HG02943 (cell line): ENCODE measurements around the gene CAMK1G.

ENCODE experiments used
- ATAC-seq: cut with Tn5 transposase; IDR thresholded peaks from one replicate; pipeline ENCODE4 v1.9.1; 2021; ENCODE audit warnings: mild to moderate bottlenecking, low read depth, moderate library complexity; ENCODE audit not compliant: unreplicated experiment

CAMK1G gene

GRCh38 chr1:209583408-209583807, at the start of gene CAMK1G:
Gene CAMK1G (plus strand): TSS chr1:209583714. CDS start chr1:209594984, 11,270 bp downstream.
- no peak for ATAC-seq

GRCh38 chr1:209534496-209535250, 48.8 kb upstream of the CAMK1G start:
- ATAC-seq, result no peak

DNA sequence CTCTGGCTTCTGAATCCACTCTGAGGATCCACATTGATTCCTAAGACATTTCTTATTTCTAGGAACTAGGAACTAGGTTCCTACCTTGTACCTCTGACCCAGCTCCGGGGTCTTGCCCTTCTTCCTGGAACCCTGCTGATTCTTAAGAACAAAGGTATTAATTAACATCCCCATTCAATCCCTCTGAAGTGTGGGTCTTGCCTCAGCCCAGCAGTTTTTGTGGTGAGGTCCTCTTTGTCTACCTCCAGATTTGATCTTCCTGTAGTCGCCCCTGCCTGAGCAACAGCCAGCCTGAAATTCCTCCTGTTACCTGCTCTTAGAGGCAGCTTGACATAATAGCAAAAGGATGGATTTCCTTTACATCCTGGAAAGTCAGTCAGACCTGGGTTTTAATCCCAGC, 46.7 kb upstream of the CAMK1G start:
- no peak for ATAC-seq

GRCh38 chr1:209537336-209538114, 46.0 kb upstream of the CAMK1G start:
- no peak for ATAC-seq

- no peak for ATAC-seq
Observed at GRCh38 chr1:209539576-209539975, 43.9 kb upstream of the CAMK1G start.

DNA sequence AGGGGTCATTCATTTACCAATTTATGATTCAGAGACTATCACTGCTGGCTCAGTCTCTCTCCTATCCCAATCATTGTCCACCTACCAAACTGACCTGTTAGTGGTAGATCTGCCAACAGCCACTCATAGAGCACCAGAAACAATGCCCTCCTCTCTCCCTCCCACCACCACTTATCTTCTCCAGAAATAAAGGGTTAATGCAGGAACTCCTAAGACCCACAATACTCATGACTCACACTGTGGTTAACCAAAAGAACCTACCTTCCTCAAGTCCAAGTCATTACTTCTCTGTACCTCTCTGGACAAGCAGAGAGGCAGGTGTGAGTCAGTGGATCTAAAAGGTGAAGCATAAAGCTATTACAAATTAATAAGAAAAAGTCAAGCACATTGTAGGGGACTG, 40.9 kb upstream of the CAMK1G start:
- ATAC-seq, result no peak

DNA sequence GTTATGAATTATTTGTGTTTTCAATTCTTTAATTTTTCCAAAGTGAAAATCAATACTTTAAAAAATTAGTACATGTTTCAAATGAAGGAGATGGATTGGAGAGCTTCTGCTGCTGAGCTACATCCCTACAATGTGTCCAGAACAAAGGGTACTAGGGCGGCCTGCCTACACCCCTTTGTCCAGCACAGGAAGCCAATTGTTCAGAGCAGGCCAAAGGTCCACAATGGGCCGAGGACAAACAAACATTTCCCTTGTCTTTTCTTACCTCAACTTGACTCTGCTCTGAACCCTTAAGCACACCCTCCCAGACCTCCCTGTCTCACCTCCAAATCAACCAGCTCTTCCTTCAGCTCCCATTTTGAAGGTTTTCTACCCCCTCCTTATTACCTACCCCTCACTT, 39.4 kb upstream of the CAMK1G start:
- ATAC-seq, result no peak

GRCh38 chr1:209545423-209545822, 38.1 kb upstream of the CAMK1G start:
- ATAC-seq, result no peak

GRCh38 chr1:209546390-209547085, 37.0 kb upstream of the CAMK1G start:
- ATAC-seq, result no peak

GRCh38 chr1:209547626-209548025, 35.9 kb upstream of the CAMK1G start:
- ATAC-seq, result no peak

DNA sequence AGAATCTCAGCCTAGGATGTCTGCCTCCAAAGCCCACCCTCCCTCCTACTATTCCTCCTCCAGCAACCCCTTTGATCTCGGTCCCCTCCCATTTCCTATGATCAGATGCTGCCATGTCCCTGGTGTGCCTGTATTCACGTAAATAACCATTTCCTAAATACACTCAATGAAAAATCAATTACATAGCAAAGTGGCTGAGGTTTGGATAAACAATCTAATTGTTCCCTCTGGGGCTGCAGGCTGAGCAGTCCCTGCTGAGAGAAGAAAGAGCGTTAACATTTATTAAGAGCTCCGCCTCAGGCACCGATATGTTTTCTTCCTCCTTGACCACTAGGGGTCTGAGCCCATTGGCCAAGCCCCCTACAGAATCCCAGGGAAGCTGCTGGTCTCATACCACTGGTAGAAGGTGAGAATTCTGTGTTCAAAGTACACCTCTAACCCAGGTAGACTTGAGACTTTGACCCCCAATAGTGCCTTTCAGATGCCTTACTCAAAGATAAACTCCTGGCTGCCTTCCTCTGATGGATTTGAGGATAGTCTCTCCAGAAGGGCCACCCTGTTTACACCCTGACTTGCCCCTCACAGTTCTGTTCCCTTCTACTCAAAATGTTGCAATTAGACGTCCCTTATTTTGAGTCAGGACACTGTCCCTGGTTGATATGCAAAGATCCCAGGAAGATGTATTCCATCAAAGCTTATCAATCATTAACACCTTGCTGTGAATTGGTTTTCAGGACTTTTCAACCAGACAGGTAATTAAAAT, 33.9 kb upstream of the CAMK1G start:
- ATAC-seq, result no peak

- ATAC-seq, result no peak
Observed at GRCh38 chr1:209550519-209550918, 33.0 kb upstream of the CAMK1G start.

GRCh38 chr1:209552406-209553264, 30.9 kb upstream of the CAMK1G start:
- no peak for ATAC-seq

DNA sequence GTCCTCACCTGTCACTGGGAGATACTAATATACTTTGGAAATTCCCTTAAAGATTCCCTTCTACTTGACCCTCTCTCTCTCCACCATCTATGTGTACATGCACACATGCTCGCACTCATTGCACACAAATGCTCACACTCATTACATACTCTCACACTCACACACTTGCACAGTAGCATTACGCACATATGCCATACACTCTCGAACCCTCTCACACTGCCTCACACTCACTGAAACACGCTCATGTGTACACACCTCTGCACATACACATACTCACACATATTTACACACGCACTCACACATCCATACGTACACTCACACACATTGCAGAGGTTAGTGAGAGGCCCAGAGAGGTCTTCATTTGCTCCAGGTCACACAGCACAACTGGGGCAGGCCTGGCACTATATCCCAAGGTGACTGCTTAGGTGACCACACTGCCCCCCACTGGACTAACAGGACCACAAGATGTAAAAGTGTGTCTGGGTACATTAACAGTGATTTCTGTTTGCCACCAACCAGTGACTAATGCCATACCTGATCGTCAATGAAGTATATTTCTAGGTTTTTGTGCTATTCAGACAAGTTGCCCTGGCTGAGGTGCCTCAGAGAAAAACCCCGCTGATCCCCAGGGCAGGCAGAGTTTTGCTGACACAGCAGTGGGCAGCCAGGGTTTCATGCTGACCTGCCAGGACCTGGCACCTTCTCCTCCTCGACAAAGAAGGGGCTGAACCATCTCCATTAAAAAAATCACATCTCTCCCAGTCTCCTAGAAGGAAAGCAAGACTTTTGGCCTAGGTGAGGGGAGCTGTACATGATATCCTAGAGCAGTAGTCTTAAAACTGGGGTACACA, 28.5 kb upstream of the CAMK1G start:
- ATAC-seq, result no peak

DNA sequence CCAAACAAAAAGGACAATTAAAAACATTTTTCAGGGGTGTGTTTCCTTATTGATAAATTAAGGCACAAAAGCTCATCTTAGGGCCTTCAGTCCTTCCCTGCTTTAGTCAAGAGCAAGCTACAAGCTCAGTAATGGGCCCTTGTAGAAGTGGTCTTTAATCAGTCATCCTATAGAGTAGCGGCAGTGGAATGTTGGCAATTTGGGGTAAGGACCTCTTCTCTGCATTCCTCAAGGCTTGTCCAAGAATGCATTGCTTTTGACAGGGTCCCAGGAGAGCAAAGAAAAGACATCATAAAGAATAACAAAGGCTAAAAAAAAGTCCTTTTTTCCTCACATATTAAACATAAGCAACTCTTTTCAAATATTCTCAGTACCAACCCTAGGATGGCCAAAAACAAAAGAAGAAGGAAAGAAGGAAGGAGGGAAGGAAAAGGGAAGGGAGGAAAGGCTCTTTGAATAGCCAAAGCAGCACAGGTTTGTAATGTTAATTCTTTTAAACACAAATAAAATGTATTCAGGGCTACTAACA, 27.3 kb upstream of the CAMK1G start:
- no peak for ATAC-seq

DNA sequence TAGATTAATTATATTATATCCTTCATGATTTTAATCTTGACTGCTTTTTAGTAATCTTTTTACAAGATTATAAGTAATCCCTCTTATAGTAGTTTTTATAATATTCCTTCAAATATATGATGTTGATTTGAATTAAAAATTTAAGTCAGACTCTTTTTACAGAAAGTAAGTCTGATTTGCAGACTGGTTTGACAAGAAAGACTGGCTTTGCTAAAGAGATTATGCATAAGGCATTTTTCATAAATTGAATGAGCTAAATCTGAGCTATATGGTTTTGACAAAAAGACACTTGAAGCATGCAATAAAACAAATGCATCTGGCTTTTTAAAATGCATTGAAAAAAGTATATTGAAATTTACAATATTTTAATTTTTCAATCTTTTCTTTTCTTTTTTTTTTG, 26.3 kb upstream of the CAMK1G start:
- ATAC-seq, result no peak

- no peak for ATAC-seq
Observed at GRCh38 chr1:209560529-209560928, 23.0 kb upstream of the CAMK1G start.

DNA sequence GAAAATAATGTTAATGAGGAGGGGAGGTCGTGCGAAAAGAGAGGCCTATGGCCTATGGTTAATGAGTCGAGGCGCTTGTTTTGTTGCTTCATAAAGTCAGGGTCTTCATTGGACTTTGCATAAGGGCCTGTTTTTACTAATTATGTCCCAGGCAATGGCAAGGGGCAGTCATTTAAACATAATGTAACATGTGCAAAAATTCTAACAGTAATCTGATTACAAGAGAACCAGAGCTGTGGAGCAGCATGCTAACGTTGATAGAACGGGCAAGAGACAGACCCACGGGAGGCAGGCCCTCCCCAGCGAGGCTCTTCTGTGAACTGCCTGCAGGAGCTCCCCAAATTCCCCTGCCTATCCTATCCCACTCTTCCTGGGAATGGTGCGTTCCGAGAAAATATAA, 22.6 kb upstream of the CAMK1G start:
- ATAC-seq, result no peak

DNA sequence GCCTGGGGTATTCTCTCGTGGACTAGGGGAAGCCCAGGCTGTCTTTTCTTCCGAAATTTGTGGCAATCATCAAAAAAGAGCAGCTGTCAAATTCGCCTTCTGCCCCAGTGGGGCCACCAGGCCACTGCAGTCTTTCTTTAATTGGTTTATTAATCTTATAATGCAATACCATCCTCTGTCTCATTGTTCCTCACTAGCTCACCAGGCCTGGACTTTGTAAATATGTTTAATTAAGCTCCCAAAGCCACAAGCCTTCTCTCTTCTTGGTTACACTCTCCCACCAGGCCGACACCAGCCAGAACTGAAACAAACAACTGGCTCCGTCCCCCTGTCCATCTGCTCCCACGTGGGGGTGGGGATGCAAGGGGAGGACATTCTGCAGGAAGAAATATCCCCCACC, 22.0 kb upstream of the CAMK1G start:
- no peak for ATAC-seq
